Parathyroid adenoma (tissue), 2 donors: ENCODE results near the gene PRXL2B.

ENCODE experiments used
- H2AFZ ChIP-seq: fragments of 300-600 bp; sonication (generic); one replicate; pipeline ENCODE4 v1.7.0; 2017; ENCODE audit warnings: antibody characterized with exemption, mild to moderate bottlenecking
- H3K27ac ChIP-seq: fragments of 300-600 bp; sonication (generic); one replicate; pipeline ENCODE4 v1.7.0; 2017
- H3K27me3 ChIP-seq: fragments of 300-600 bp; sonication (generic); one replicate; pipeline ENCODE4 v1.7.0; 2017; ENCODE audit warnings: low read length; ENCODE audit not compliant: control insufficient read depth, insufficient read depth
- H3K36me3 ChIP-seq: fragments of 300-600 bp; sonication (generic); one replicate; pipeline ENCODE4 v1.7.0; 2017; ENCODE audit warnings: low read length; ENCODE audit not compliant: control insufficient read depth, insufficient read depth
- H3K4me1 ChIP-seq: fragments of 300-600 bp; sonication (generic); one replicate; pipeline ENCODE4 v1.7.0; 2017; ENCODE audit warnings: control low read depth
- H3K4me2 ChIP-seq: fragments of 300-600 bp; sonication (generic); one replicate; pipeline ENCODE4 v1.7.0; 2017; ENCODE audit warnings: low read length
- H3K4me3 ChIP-seq: fragments of 300-600 bp; sonication (generic); one replicate; pipeline ENCODE4 v1.7.0; 2017; ENCODE audit warnings: low read depth, low read length
- H3K79me2 ChIP-seq: fragments of 300-600 bp; sonication (generic); one replicate; pipeline ENCODE4 v1.7.0; 2017; ENCODE audit warnings: control low read depth
- H3K9ac ChIP-seq: fragments of 300-600 bp; sonication (generic); one replicate; pipeline ENCODE4 v1.7.0; 2017; ENCODE audit warnings: mild to moderate bottlenecking
- H3K9me3 ChIP-seq: fragments of 300-600 bp; sonication (generic); one replicate; pipeline ENCODE4 v1.7.0; 2017; ENCODE audit warnings: low read length; ENCODE audit not compliant: control insufficient read depth
- CTCF ChIP-seq: fragments of 300-600 bp; sonication (generic); IDR thresholded peaks from one replicate; pipeline ENCODE4 v1.7.0; 2017; ENCODE audit warnings: antibody characterized with exemption, mild to moderate bottlenecking
- donor health status: primary hyperparathyroidism.

PRXL2B gene

GRCh38 chr1:2633366-2633935 lies 46.9 kb downstream of the PRXL2B start:
- Histone ChIP-seq H3K4me3 (no peak overlapping the region), H3K9ac (no peak overlapping the region), H3K9me3 (no peaks in the 10 kb centered on the region), H3K4me2 (no peak overlapping the region), H3K27ac (no peak overlapping the region), H3K79me2 (no peaks in the 10 kb centered on the region), H2AFZ (no peak overlapping the region), H3K4me1 (no peaks in the 10 kb centered on the region), H3K27me3 (no peaks in the 10 kb centered on the region), H3K36me3 (no peaks in the 10 kb centered on the region)
- TF ChIP-seq CTCF, result no peak

- Histone ChIP-seq H3K79me2 (no peaks in the 10 kb centered on the region), H3K9ac (no peak overlapping the region), H3K9me3 (no peaks in the 10 kb centered on the region), H3K4me2 (no peak overlapping the region), H3K36me3 (no peaks in the 10 kb centered on the region), H3K27ac (no peak overlapping the region), H3K4me1 (no peaks in the 10 kb centered on the region), H3K27me3 (no peaks in the 10 kb centered on the region), H3K4me3 (no peak overlapping the region), H2AFZ (no peak overlapping the region)
- TF ChIP-seq CTCF, result no peak
These were observed 47.4 kb downstream of the PRXL2B start for GRCh38 chr1:2633936-2634491.

GRCh38 chr1:2635361-2636010 lies 48.9 kb downstream of the PRXL2B start:
- Histone ChIP-seq H3K79me2 (no peaks in the 10 kb centered on the region), H3K9ac (no peak overlapping the region), H3K36me3 (no peaks in the 10 kb centered on the region), H3K4me1 (no peaks in the 10 kb centered on the region), H3K27ac (no peak overlapping the region), H3K27me3 (no peaks in the 10 kb centered on the region), H3K4me2 (no peak overlapping the region), H3K4me3 (no peak overlapping the region), H2AFZ (no peak overlapping the region), H3K9me3 (no peaks in the 10 kb centered on the region)
- no peak for TF ChIP-seq CTCF

- H3K27me3 ChIP-seq, result no peaks in the 10 kb centered on the region
- no peak overlapping the region for H2AFZ ChIP-seq
- H3K36me3 ChIP-seq, result no peaks in the 10 kb centered on the region
- H3K9me3 ChIP-seq, result no peaks in the 10 kb centered on the region
- H3K9ac ChIP-seq, result no peak overlapping the region
- no peaks in the 10 kb centered on the region for H3K4me1 ChIP-seq
- no peak overlapping the region for H3K4me2 ChIP-seq
- no peak overlapping the region for H3K4me3 ChIP-seq
- no peak for TF ChIP-seq CTCF
- no peaks in the 10 kb centered on the region for H3K79me2 ChIP-seq
- H3K27ac ChIP-seq, result no peak overlapping the region
These were observed 50.2 kb downstream of the PRXL2B start for GRCh38 chr1:2636733-2637132.
